Esophagus squamous epithelium (tissue), 4 donors: ENCODE results near the gene HEXIM2.

Experiments used
- POLR2A ChIP-seq, 4 donors: fragments of 450-650 bp; IDR thresholded peaks; one replicate each; pipeline ENCODE4 v1.6.1; 2017; ENCODE audit warnings: antibody characterized with exemption in 4 of 4, mild to moderate bottlenecking in 4 of 4, moderate library complexity in 3 of 4
- TF ChIP-seq, protein P1 (sequence below), 6 experiments: fragments of 450-650 bp in 4 of 6; fragments of 200-600 bp in 2 of 6; sonication (generic) in 2 of 6; IDR thresholded peaks; one replicate each; pipeline ENCODE4 v1.5.1; 2016 to 2019; ENCODE audit warnings: antibody characterized with exemption in 6 of 6, mild to moderate bottlenecking in 4 of 6, moderate library complexity in 4 of 6

DNA sequence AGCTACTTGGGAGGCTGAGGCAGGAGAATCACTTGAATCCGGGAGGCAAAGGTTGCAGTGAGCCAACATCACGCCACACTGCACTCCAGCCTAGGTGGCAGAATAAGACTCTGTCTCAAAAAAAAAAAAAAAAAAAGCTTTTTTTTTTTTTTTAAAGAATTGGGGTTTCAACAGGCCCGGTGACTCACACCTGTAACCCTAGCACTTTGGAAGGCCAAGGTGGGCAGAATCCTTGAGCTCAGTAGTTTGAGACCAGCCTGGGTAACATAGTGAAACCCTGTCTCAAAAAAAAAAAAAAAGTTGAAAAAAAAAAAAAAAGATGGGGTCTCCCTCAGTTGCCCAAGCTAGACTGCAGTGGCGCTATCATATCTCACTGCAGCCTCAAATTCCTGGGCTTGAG is 6.6 kb upstream of the HEXIM2 start:
- TF ChIP-seq POLR2A (IDR thresholded peaks at IDR 0.05), result no peak
- TF ChIP-seq, protein P1, sequence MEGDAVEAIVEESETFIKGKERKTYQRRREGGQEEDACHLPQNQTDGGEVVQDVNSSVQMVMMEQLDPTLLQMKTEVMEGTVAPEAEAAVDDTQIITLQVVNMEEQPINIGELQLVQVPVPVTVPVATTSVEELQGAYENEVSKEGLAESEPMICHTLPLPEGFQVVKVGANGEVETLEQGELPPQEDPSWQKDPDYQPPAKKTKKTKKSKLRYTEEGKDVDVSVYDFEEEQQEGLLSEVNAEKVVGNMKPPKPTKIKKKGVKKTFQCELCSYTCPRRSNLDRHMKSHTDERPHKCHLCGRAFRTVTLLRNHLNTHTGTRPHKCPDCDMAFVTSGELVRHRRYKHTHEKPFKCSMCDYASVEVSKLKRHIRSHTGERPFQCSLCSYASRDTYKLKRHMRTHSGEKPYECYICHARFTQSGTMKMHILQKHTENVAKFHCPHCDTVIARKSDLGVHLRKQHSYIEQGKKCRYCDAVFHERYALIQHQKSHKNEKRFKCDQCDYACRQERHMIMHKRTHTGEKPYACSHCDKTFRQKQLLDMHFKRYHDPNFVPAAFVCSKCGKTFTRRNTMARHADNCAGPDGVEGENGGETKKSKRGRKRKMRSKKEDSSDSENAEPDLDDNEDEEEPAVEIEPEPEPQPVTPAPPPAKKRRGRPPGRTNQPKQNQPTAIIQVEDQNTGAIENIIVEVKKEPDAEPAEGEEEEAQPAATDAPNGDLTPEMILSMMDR (IDR thresholded peaks at IDR 0.05), result no peak
